Neural cell (in vitro differentiated cells): ENCODE measurements around the gene TUBGCP2.

Source experiments
- CTCF ChIP-seq: fragments of 450-650 bp; IDR thresholded peaks from 2 replicates; pipeline ENCODE4 v1.5.1; 2014; ENCODE audit warnings: antibody characterized with exemption, mild to moderate bottlenecking, moderate library complexity; ENCODE audit not compliant: poor library complexity, severe bottlenecking
- EP300 ChIP-seq: fragments of 450-650 bp; conservative IDR thresholded peaks from 2 replicates; pipeline ENCODE4 v1.6.1; 2014; ENCODE audit warnings: antibody characterized with exemption, mild to moderate bottlenecking, moderate library complexity; ENCODE audit not compliant: poor library complexity, severe bottlenecking
- POLR2AphosphoS5 ChIP-seq: IDR thresholded peaks from 2 replicates; pipeline ENCODE4 v1.6.1; 2012
- RAD21 ChIP-seq: fragments of 450-650 bp; conservative IDR thresholded peaks from 2 replicates; pipeline ENCODE4 v1.6.1; 2014; ENCODE audit warnings: antibody characterized with exemption, mild to moderate bottlenecking, moderate library complexity
- REST ChIP-seq: IDR thresholded peaks from 2 replicates; pipeline ENCODE4 v1.6.1; 2012; ENCODE audit warnings: borderline replicate concordance
- SMC3 ChIP-seq: fragments of 450-650 bp; conservative IDR thresholded peaks from 2 replicates; pipeline ENCODE4 v1.6.1; 2014; ENCODE audit warnings: antibody characterized with exemption, mild to moderate bottlenecking, moderate library complexity; ENCODE audit not compliant: poor library complexity

GRCh38 chr10:133287832-133288500, 20.7 kb downstream of the TUBGCP2 start:
- TF ChIP-seq CTCF (no peak), RAD21 (no peak), REST (no peak), POLR2AphosphoS5 (no peak), EP300 (no peak), SMC3 (no peak)
